H1 (cell line): Measurements from ENCODE around the gene EHHADH. TPM values are rescaled to one million over a fixed set of nuclear protein-coding genes. Genes with fewer than 3 reads are reported as not detected.
A peak's percentile ranks its signal among the peaks of the same experiment; 100 is the strongest.

Source experiments
- BACH1 ChIP-seq: IDR thresholded peaks from 2 replicates; pipeline ENCODE4 v1.6.1; 2012; ENCODE audit warnings: low read length, improper control_type of control experiment
- CEBPB ChIP-seq: IDR thresholded peaks from 2 replicates; pipeline ENCODE4 v1.6.1; 2012; ENCODE audit warnings: low read depth, low read length
- CHD7 ChIP-seq: fragments of 300-600 bp; sonication (generic); IDR thresholded peaks from 2 replicates; pipeline ENCODE4 v1.7.1; 2012; ENCODE audit warnings: low read length, moderate library complexity, mild to moderate bottlenecking, inconsistent platforms; ENCODE audit not compliant: insufficient replicate concordance
- GTF2F1 ChIP-seq: IDR thresholded peaks from 2 replicates; pipeline ENCODE4 v1.6.1; 2012; ENCODE audit warnings: low read depth, low read length, improper control_type of control experiment, borderline replicate concordance
- NRF1 ChIP-seq: IDR thresholded peaks from 2 replicates; pipeline ENCODE4 v1.6.1; 2011; ENCODE audit warnings: mild to moderate bottlenecking, low read depth, low read length, improper control_type of control experiment
- PHF8 ChIP-seq: fragments of 200-600 bp; sonication (generic); conservative IDR thresholded peaks from 2 replicates; pipeline ENCODE4 v1.7.1; 2012; ENCODE audit warnings: low read depth, mild to moderate bottlenecking, inconsistent platforms, low read length, moderate library complexity
- SP2 ChIP-seq: IDR thresholded peaks from 2 replicates; pipeline ENCODE4 v1.6.1; 2012; ENCODE audit warnings: mild to moderate bottlenecking, low read length, inconsistent platforms
- TCF12 ChIP-seq: IDR thresholded peaks from 2 replicates; pipeline ENCODE4 v1.6.1; 2011; ENCODE audit warnings: low read depth, mild to moderate bottlenecking, low read length
- polyA plus RNA-seq, 7 experiments: library from polyadenylated mRNA; depleted of rRNA in 3 of 7; stranded (reverse) in 5 of 7; unstranded in 2 of 7; fragments of >200 nt in 5 of 7; fragments of 200-250 nt in 2 of 7; gene quantifications; 1 replicate in 5 of 7; 2 replicates in 1 of 7; 4 replicates in 1 of 7; pipeline versions ENCODE4 v1.2.1 to v1.2.3, GENCODE V29; 2011 to 2013; ENCODE audit warnings: missing spikeins in 2 of 7, mixed read lengths in 2 of 7
- total RNA-seq: library from RNA; stranded (reverse); fragmentation: NEBNext Ultra II Directional; extraction: Animal tissue kit (Norgen Biotek cat#: 25700); gene quantifications from 2 replicates; pipeline ENCODE4 v1.2.1, GENCODE V29; 2021
- TF ChIP-seq, protein P1 (sequence below), 3 experiments: IDR thresholded peaks; 1 replicate in 2 of 3; 2 replicates in 1 of 3; pipeline versions ENCODE4 v1.5.1 to v1.6.1; 2011; ENCODE audit warnings: low read length in 3 of 3, mild to moderate bottlenecking in 3 of 3, inconsistent platforms in 2 of 3, low read depth in 1 of 3, moderate library complexity in 1 of 3; ENCODE audit not compliant: insufficient read depth in 1 of 3; ENCODE audit errors: control extremely low read depth in 1 of 3

Gene EHHADH
- total and polyA plus RNA-seq, 2 of the 8 experiments (the other 6 are each of a cell fraction or from before 2014, with no cell fraction given) = 1.4 to 3.5 TPM

- TF ChIP-seq CHD7 (no peak), SP2 (no peak), BACH1 (no peak), PHF8 (no peak), NRF1 (no peak), TCF12 (no peak), CEBPB (no peak), GTF2F1 (no peak)
- TF ChIP-seq, protein P1, sequence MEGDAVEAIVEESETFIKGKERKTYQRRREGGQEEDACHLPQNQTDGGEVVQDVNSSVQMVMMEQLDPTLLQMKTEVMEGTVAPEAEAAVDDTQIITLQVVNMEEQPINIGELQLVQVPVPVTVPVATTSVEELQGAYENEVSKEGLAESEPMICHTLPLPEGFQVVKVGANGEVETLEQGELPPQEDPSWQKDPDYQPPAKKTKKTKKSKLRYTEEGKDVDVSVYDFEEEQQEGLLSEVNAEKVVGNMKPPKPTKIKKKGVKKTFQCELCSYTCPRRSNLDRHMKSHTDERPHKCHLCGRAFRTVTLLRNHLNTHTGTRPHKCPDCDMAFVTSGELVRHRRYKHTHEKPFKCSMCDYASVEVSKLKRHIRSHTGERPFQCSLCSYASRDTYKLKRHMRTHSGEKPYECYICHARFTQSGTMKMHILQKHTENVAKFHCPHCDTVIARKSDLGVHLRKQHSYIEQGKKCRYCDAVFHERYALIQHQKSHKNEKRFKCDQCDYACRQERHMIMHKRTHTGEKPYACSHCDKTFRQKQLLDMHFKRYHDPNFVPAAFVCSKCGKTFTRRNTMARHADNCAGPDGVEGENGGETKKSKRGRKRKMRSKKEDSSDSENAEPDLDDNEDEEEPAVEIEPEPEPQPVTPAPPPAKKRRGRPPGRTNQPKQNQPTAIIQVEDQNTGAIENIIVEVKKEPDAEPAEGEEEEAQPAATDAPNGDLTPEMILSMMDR (IDR thresholded peaks at IDR 0.05; ENCODE audit: control extremely low read depth in 1 of 3, insufficient read depth in 1 of 3, low read depth in 1 of 3, low read length in 3 of 3) = peak in 2 of 3 experiments; percentile 58 to 68; a peak in 3 of 4 replicates
Observed at GRCh38 chr3:185176750-185177359, 77.0 kb downstream of the EHHADH start (continued).
